Measurements from ENCODE around the gene WIPF2.

Gene WIPF2

DNA sequence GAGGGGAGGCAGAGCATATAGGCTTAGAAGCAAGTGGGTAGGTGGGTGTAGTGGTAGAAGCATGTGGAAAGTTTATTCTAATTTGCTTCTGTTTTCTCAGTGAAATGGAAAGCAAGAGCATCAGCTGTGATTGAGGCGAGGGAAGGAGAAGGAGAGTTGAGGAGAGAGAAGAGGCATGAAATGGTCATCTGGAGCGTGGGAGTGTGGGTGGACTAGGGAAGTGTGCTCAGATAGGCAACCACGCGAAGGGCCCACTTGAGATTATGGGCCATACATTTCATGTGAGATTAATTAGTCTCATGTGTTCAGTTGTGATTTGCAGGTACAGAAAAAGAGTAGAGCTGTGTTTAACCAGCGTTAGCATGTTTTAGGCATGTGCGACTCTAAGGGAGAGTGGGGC lies 47.8 kb downstream of the WIPF2 start:
- Histone ChIP-seq H3K4me1 (no peaks in the 10 kb centered on the region), H3K4me3 (ENCODE audit: low read depth, low read length) (no peak overlapping the region), H3K36me3 (peaks cover 12% of the 10 kb centered on the region), H3K9me3 (no peaks in the 10 kb centered on the region), H3K27me3 (no peaks in the 10 kb centered on the region)
- DNase-seq: no peak
- TF ChIP-seq, protein P1, sequence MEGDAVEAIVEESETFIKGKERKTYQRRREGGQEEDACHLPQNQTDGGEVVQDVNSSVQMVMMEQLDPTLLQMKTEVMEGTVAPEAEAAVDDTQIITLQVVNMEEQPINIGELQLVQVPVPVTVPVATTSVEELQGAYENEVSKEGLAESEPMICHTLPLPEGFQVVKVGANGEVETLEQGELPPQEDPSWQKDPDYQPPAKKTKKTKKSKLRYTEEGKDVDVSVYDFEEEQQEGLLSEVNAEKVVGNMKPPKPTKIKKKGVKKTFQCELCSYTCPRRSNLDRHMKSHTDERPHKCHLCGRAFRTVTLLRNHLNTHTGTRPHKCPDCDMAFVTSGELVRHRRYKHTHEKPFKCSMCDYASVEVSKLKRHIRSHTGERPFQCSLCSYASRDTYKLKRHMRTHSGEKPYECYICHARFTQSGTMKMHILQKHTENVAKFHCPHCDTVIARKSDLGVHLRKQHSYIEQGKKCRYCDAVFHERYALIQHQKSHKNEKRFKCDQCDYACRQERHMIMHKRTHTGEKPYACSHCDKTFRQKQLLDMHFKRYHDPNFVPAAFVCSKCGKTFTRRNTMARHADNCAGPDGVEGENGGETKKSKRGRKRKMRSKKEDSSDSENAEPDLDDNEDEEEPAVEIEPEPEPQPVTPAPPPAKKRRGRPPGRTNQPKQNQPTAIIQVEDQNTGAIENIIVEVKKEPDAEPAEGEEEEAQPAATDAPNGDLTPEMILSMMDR (IDR thresholded peaks at IDR 0.05; ENCODE audit: low read depth, low read length): no peak

DNA sequence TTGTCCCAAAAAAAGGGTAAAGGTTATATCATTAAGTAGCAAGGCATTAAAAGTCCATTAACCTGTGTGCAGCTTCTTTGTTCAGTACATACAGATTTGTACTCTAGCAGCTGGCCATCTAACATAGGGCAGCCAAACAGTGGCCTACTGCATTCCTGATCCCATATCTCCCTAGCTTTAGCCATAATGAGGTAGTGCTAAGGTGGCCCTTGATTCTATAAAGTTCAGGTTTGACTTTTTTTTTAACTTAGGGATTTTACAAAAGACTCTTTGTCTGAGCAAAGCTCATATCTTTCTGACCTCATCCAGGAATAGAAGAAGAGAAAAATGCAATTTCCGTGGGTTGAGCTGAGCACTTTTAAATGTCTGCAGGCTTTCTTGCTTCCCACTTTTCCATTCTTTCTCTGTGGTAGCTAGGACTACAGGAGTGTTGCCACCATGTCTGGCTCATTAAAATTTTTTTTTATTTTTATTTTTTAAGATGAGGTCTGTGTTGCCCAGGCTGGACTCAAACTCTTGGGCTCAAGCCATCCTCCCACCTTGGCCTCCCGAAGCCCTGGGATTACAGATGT lies 49.1 kb downstream of the WIPF2 start:
- DNase-seq: no peak

DNA sequence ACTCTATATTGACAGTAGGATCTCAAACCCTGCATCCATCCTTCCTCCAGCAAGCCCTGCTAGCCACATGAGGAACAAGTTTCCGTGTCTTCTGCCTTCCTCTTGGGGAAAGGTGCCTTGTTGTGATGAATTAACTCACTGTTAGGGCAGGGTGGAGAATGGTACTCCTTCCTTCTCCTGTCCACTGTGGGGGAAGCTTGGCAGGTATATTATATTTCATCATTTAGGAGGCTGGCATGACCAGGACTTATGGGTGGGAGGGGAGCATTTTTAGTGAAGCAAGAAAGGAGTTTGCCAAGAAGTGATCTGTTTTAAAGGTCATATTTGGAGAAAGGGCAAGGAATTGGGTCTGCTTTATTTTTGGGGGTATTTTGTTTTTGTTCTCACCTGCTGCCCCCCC lies 59.3 kb downstream of the WIPF2 start:
- H3K4me3 ChIP-seq (ENCODE audit: low read depth, low read length): no peak overlapping the region
- peaks cover 27% of the 10 kb centered on the region for H3K36me3 ChIP-seq
- TF ChIP-seq, protein P1 (IDR thresholded peaks at IDR 0.05; ENCODE audit: low read depth, low read length): no peak
- H3K4me1 ChIP-seq: no peaks in the 10 kb centered on the region
- H3K9me3 ChIP-seq: no peaks in the 10 kb centered on the region
- no peak for DNase-seq
- no peaks in the 10 kb centered on the region for H3K27me3 ChIP-seq

More for the DNA sequence above, 49.1 kb downstream of the WIPF2 start:
- TF ChIP-seq, protein P1 (IDR thresholded peaks at IDR 0.05; ENCODE audit: low read depth, low read length): no peak
- no peaks in the 10 kb centered on the region for H3K4me1 ChIP-seq
- H3K4me3 ChIP-seq (ENCODE audit: low read depth, low read length): no peak overlapping the region
- no peaks in the 10 kb centered on the region for H3K9me3 ChIP-seq
- no peaks in the 10 kb centered on the region for H3K27me3 ChIP-seq
- H3K36me3 ChIP-seq: peaks cover 8% of the 10 kb centered on the region

DNA sequence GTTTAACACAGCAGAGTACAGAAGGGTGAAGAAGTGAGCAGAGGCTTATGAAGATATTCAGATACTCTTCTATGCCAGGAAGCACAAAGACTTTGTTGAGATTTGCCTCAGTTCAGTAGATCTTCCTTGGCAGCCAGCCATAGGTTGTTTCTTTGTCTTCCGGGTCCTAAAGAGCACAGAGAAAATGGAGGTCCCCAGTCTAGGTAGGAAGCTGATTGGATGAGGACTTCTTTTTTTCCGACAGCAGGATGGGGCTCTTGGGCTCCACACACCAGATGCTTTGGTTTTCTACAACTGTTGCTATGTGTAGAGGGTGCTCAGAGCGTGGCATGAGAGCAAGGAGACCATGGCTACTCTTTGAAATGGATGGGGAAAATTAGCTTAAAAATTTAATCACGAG lies 60.3 kb downstream of the WIPF2 start:
- no peak for DNase-seq
- Histone ChIP-seq H3K9me3 (no peaks in the 10 kb centered on the region), H3K4me3 (ENCODE audit: low read depth, low read length) (no peak overlapping the region), H3K27me3 (no peaks in the 10 kb centered on the region), H3K36me3 (peaks cover 27% of the 10 kb centered on the region), H3K4me1 (no peaks in the 10 kb centered on the region)
- TF ChIP-seq, protein P1 (IDR thresholded peaks at IDR 0.05; ENCODE audit: low read depth, low read length): no peak

DNA sequence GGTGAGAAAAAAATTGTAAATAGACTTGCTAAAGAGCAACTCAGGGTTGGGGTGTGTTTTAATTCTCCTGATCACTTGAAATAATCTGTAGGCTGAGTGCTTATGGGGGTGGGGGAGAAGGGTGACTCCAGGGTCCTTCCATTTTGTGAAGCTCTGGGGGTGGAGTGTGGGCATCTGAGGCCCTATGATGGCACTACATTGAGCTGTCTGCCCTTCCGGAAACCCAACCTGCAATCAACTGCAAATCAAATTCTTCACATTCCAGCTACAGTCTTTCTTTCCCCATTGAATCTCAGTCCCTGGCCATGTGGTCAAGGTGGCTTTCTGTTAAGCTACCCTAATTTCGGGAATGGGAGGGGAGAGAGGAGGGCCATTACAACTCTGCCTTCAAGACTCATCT lies 62.6 kb downstream of the WIPF2 start:
- Histone ChIP-seq H3K36me3 (peaks cover 20% of the 10 kb centered on the region), H3K4me3 (ENCODE audit: low read depth, low read length) (no peak overlapping the region), H3K9me3 (no peaks in the 10 kb centered on the region), H3K27me3 (no peaks in the 10 kb centered on the region), H3K4me1 (no peaks in the 10 kb centered on the region)
- DNase-seq: no peak
- TF ChIP-seq, protein P1 (IDR thresholded peaks at IDR 0.05; ENCODE audit: low read depth, low read length): no peak

DNA sequence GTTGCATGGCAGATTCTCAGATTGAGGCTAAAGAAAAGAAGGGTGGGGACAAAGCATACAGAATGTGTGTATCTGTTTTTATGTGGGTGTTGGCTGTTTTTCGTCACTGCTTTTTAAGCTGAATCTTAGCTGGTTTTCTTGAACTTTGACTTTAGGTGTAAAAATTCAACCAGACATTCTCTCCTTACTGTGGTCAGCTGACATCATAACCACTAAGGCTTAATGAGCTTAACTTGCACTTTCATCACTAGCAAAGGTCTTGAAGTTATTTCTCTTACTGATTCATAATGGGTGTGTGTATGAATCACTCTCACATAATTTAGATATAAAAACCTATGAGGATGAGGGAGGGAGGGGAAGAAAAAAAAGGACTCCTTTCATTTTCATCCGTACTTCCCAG lies 64.6 kb downstream of the WIPF2 start:
- Histone ChIP-seq H3K9me3 (no peaks in the 10 kb centered on the region), H3K27me3 (no peaks in the 10 kb centered on the region), H3K36me3 (peaks cover 12% of the 10 kb centered on the region), H3K4me1 (no peaks in the 10 kb centered on the region), H3K4me3 (ENCODE audit: low read depth, low read length) (no peak overlapping the region)
- TF ChIP-seq, protein P1 (IDR thresholded peaks at IDR 0.05; ENCODE audit: low read depth, low read length): no peak
- no peak for DNase-seq
